GM18507 (cell line): ENCODE measurements around the gene SELENOH.

Experiments used
- DNase-seq: peaks from one replicate; pipeline ENCODE4 v3.0.0; 2011; ENCODE audit warnings: low read depth; ENCODE audit not compliant: insufficient read length; ENCODE audit errors: extremely low spot score
- FAIRE-seq: peaks from 2 replicates; lab custom pipeline; 2011; peaks lifted over from hg19 to GRCh38; lab: Jason Lieb, UNC

The SELENOH gene

GRCh38 chr11:57744357-57744756 lies 3.1 kb downstream of the SELENOH start:
- FAIRE-seq (no peak), DNase-seq (no peak)

DNA sequence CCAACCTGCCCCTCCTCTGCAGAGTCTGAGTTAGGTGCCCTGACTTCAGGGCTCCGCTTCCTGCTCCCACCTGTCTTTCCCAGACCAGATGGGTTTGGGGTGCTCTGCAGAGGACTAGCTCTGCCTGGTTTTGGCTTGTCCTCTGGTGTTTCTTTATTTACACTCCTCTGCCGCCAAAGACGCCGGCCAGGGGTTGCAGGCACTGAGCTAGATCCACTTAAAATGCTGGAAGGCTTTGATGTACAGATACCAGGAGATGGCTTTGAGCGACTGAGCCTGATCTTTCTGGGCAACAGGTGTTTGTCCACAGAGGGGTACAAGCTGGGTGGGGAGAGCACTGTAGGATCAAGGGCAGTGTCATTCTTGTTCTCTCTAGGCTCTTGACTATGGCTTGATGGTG lies 3.9 kb downstream of the SELENOH start:
- no peak for FAIRE-seq
- no peak for DNase-seq

- DNase-seq (no peak), FAIRE-seq (no peak)
These were observed 5.6 kb downstream of the SELENOH start for GRCh38 chr11:57746920-57747319.

DNA sequence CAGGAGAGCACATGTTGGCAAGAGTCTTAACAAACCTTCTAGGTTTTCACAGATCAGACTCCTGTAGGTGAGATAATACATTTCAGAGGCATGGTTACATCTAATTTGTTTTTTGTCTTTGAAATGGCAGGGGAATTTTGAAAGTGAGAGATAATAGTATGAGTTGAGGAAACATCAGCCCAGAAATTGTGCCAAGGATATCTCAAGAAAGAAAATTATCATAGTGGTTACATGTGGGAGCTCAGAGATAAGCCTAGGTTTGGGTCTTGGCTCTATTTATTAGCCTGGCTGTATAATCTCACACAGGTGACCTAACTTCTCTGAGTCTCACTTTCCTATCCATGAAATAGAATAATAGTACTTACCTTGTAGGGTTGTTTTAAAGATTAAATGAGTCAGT lies 9.9 kb downstream of the SELENOH start:
- FAIRE-seq (no peak), DNase-seq (no peak)

DNA sequence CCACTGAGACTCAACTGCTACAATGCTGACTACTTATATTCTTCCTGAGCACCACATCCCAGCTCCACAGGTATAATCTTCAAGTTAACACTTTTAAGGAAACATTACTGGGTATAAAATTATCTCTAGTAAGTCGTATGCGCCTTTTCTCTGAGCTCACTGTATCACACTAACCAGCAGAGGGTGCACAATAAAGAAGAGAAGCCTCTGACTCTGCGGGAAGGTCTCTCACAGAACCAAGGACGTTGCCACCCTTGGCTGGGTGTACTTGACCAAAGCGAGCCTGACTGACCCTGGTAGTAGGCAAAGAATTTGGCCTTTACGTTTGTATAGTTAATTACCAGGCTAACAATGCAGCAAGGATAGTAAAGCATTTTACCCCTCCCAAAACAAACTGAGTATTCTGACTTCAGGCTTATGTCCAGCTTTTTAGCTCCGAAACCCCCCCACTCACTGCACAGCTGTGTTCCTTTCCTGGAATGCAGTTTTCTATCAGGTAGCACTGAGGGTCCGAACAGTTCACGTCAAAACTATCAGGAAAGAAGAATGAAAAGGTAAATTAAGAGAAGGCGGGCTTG lies 10.5 kb downstream of the SELENOH start, which contains the start of gene BTBD18:
TSS of gene BTBD18 (minus strand) at position 144 of the 578 bp plus-strand sequence. CDS start 631 bp downstream, outside the sequence.
- DNase-seq (no peak), FAIRE-seq (no peak)

DNA sequence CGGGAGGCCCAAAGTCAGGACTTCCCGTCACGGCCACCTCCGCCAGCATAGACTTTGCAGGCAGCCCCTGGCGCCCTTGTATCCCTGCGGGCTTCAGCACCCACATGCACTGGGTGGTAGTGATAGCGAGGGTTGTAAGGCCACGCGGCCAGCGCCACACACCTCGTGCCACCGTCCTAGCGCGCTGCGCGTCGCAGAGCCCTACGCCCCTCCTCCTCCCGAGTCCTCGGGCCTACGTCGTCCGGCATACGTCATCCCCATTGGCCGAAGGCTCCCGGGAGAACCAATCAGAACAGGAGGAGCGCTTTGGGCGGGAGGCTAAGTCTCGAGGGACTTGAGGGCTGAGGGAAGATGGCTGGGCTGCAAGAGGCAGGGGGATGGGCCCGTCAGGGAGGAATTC lies 11.7 kb downstream of the SELENOH start:
- FAIRE-seq (no peak), DNase-seq (no peak)

DNA sequence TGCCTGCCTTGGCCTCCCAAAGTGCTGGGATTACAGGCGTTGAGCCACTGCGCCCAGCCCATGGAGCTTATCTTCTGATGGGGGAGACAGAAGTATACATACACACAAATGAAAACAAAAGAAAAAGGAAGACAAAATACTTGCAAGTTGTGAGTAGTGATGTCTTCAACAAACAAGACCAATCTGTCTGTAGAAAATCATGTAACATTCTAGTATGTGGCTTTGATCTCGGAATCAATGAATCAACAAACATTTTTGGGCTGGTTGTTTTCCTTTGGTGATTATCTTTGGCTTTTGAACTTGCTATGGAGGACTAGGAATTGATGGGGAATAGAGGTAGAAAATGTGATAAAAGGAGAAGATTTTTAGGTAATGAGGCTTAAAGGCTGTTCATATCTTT lies 16.9 kb downstream of the SELENOH start:
- DNase-seq (no peak), FAIRE-seq (no peak)

DNA sequence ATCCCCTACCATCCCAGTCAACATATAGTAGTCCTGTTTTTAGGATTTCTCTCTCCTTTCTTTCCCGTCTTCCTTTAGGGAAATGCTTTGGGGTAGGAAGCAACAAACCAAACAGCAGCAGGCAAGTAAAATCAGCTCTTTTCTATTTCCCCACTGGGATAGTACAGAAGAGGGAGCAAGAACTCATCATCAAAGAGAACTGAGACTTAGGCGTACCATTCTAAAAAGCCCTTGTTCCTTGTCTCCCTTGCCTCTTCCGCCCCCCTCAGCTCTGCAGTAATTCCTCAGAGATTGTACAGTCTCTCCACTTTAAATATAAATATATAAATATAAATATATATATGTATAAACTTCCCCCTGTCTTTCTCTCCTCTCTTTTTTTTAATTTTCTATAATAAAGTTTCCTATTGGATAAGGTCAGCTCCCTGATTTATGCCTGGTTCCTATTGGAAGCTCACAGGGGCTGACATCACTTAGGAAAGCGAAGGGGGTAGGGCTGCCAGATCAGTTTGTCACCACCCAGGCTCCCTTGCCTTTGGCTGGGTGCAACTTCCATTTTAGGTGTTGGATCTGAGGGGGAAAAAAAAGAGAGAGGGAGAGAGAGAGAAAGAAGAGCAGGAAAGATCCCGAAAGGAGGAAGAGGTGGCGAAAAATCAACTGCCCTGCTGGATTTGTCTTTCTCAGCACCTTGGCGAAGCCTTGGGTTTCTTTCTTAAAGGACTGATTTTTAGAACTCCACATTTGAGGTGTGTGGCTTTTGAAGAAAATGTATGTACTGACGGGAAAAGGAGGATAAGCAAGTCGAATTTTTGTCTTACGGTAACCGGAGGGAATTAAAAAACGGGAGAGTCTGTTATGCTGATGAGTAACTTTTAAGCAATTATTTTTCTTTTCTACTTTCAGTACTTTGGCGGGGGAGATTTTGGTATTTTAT lies 20.3 kb downstream of the SELENOH start, which contains the start of gene CTNND1:
TSS of gene CTNND1 (plus strand) at position 502 of the 934 bp plus-strand sequence. CDS start 29,677 bp downstream, outside the sequence.
- FAIRE-seq (no peak), DNase-seq (no peak)

DNA sequence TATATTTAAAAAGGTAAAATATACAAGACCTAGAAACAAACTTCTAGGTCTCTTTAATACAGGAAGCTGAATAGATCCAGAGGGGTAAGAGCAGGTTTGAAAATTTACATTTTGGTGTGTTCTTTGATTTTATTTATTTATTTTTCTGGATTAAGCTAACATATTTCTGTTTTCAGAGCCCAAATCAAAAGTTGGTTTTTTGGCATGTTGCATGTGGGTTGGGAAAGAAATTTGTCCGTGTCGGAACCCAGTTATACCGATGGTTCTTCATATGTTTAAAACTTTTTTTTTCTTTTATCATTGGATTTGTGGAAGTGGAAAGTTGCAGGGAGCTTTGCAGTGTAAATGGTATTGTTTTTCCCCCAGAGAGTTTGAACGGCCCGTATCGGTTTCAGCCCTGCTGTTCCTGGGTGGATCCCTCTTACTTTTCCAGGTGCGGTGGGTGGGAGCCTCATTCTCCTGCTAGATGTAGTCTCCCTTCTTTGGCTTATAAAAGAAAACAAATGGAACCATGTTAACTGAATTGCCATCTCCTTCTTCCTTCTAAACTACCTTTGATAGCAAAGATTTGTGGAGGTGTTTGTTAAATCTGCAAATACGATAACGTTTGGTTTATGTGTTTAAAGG lies 21.1 kb downstream of the SELENOH start:
- FAIRE-seq (no peak), DNase-seq (no peak)

DNA sequence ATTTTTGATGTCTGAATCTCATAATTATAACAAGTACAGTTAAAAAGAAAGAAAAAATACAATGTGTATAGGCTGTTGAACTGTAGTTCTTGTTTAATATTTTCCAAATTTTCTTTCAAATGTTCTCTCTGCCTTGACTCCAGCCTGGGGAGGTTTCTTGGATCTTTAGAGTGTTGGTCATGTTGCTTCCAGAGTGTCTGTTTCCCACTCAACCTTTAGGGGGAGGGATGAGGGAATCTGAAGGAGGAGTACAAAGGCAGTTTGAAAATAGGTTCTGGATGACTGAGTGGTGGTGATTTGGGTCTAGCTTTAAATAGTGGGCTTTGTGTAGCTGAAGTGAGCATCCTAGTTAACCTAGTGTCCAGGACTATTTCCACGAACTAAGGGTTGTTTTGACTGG lies 22.3 kb downstream of the SELENOH start:
- DNase-seq (no peak), FAIRE-seq (no peak)

DNA sequence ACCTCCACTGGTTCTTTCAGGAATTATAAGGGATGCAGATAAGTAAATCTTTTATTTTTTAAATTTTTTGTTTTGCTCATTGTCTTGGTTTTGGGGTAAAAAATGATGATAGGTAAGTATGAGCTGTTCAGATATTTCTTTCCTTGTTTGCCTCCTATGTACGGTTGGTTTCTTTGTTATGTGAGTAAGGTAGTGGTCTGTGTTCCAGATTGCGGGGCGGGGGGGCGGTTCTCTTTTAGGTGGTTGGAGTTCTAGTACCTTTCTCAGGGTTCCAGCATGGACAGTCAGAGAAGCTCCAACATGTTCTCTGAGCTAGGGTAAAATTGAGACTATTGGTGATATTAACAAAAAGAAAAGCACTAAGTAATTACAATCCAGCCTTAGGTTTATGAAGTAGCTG lies 22.7 kb downstream of the SELENOH start:
- FAIRE-seq (no peak), DNase-seq (no peak)

DNA sequence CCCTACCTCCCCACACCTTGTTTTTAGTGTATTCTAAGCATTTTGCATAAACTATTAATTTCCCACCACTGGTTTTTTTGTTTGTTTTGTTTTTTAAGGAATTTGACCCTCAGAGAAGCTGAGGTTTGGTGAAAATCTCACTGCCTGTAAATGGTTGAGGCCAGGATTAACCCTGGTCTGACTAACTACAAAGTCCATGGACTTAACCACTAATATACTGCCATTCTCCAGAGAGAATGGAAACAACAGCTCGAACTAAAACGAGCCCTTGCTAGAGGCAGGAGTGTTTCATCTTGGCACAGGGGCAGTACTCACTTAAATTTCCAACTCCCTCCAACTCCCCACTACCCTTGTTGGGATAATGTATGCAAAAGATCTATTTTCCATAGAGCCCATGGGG lies 23.3 kb downstream of the SELENOH start:
- no peak for DNase-seq
- FAIRE-seq: no peak

DNA sequence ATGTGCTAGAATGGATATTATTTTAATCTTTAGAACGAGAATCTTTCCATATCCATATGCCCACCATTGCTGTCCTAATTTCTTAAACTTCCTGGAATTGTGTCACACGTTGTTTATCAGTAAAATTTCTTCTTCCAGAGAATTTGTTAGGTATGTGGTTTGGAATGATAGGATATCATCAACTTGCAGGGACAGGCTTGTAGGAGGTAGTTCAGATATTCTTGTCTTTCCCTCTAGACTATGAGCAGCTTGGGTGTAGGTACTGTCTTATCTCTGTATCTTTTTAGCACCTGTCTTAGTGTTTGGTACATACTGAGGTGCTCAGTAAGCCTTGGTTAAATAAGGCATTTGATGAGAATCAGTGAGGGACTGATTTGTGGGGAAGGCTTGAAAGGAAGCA lies 23.7 kb downstream of the SELENOH start:
- no peak for DNase-seq
- FAIRE-seq: no peak

GRCh38 chr11:57770793-57771192 lies 29.5 kb downstream of the SELENOH start:
- FAIRE-seq (no peak), DNase-seq (no peak)

- FAIRE-seq (no peak), DNase-seq (no peak)
These were observed 30.1 kb downstream of the SELENOH start for GRCh38 chr11:57771365-57771764.

GRCh38 chr11:57772562-57772961 lies 31.3 kb downstream of the SELENOH start:
- FAIRE-seq: no peak

GRCh38 chr11:57773026-57773598 lies 31.8 kb downstream of the SELENOH start:
- FAIRE-seq (no peak), DNase-seq (no peak)

More at GRCh38 chr11:57772562-57772961, 31.3 kb downstream of the SELENOH start:
- DNase-seq: no peak

- no peak for FAIRE-seq
- DNase-seq: no peak
These were observed 34.2 kb downstream of the SELENOH start for GRCh38 chr11:57775491-57775890.

- FAIRE-seq: no peak
- DNase-seq: no peak
These were observed 34.8 kb downstream of the SELENOH start for GRCh38 chr11:57776031-57776521.
